ENCODE measurements around the gene COLEC12.

The COLEC12 gene

DNA sequence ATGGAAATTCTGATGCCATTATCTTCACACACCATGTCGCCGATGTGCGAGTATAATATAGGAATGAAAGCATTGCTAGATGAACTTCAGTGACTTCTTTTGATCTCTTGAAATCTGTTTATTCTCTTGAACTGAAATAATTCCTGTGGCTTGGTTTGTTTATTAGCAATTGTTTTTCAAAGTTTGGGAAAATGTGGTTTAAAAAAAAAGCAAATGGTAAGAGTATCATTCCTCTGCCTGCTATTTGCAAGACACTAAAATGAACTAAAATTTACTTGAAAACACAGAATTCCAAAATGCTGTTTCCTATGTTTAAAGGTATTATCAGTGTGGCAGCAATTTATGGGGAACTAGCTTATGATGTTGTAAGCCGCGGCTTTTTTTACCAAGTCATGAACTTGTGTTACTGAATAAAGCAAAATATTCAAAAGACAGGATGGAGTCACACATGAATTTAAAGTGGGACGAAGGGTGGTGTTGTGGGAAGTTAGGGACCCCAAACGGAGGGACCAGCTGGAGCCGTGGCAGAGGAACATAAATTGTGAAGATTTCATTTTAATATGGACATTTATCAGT lies 96.4 kb downstream of the COLEC12 start:
- TF ChIP-seq ZSCAN16 (tag by site-specific recombination; IDR thresholded peaks at IDR 0.05): no peak
- TF ChIP-seq ZNF394 (tag by site-specific recombination; IDR thresholded peaks at IDR 0.05; ENCODE audit: borderline replicate concordance): no peak
- TF ChIP-seq ZNF155 (tag by site-specific recombination; IDR thresholded peaks at IDR 0.05): no peak
- Histone ChIP-seq H3K27ac (ENCODE audit: extremely low read depth, low read depth, low read length) (no peak overlapping the region), H3K36me3 (ENCODE audit: control insufficient read depth in 2 of 2, insufficient read depth in 1 of 2, low read length in 2 of 2) (no peaks in the 10 kb centered on the region), H3K4me1 (ENCODE audit: control insufficient read depth, insufficient read depth, low read length) (peaks cover 5% of the 10 kb centered on the region; the same call in 1 of the 2 replicates), H3K4me3 (ENCODE audit: low read depth, low read length) (no peak overlapping the region), H3K9me3 (ENCODE audit: control insufficient read depth, insufficient read depth, low read depth, low read length) (no peaks in the 10 kb centered on the region)
- CTCF ChIA-PET: interaction anchor here (0.5 kb wide), 1 partner anchor 76 kb away, joined by 3 read pairs; no protein-coding TSS in a partner anchor
- POLR2A ChIA-PET: no interaction called here

DNA sequence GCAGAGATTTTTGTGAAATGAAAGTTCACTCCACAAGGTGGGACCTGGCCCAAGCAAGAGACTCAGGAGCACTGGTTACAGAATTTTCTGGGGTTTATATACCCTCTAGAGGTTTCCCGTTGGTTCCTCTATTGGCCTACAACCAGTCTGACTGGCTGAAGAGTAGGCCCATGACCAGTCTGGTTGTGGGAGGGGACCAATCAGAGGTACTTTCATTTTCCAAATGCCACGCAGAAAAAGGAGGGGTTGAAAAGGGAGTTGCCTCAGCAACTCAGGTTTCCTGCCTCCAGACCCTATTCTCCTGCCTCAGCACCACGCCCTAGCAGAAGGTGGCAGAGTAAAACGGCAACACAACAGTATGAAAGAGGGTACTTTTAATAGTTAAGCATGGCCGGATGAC lies 98.4 kb downstream of the COLEC12 start:
- TF ChIP-seq ZNF76 (tag by site-specific recombination; IDR thresholded peaks at IDR 0.05; ENCODE audit: borderline replicate concordance, low read depth): no peak
- TF ChIP-seq ZNF174 (tag by site-specific recombination; IDR thresholded peaks at IDR 0.05): no peak
- TF ChIP-seq IKZF3 (tag by site-specific recombination; IDR thresholded peaks at IDR 0.05): no peak
- no peak for TF ChIP-seq ZBTB20 (tag by site-specific recombination; IDR thresholded peaks at IDR 0.05)
- no peak for TF ChIP-seq WT1 (tag by site-specific recombination; IDR thresholded peaks at IDR 0.05)
- no peak for TF ChIP-seq ZNF529 (tag by site-specific recombination; IDR thresholded peaks at IDR 0.05; ENCODE audit: insufficient replicate concordance)
- TF ChIP-seq ZNF133 (tag by site-specific recombination; IDR thresholded peaks at IDR 0.05): no peak
- TF ChIP-seq ZNF792 (tag by site-specific recombination; IDR thresholded peaks at IDR 0.05): no peak
- no peak for TF ChIP-seq ZNF768 (tag by site-specific recombination; IDR thresholded peaks at IDR 0.05)
- no peak for TF ChIP-seq ZSCAN16 (tag by site-specific recombination; IDR thresholded peaks at IDR 0.05)
- no peak for TF ChIP-seq ZNF184 (tag by site-specific recombination; IDR thresholded peaks at IDR 0.05)
- TF ChIP-seq ZNF501 (tag by site-specific recombination; IDR thresholded peaks at IDR 0.05): no peak
- H3K9me3 ChIP-seq (ENCODE audit: control insufficient read depth, insufficient read depth, low read depth, low read length): no peaks in the 10 kb centered on the region
- H3K27ac ChIP-seq (ENCODE audit: extremely low read depth, low read depth, low read length): no peak overlapping the region
- ChIA-PET POLR2A (no interaction called here), CTCF (no interaction called here)
- H3K4me1 ChIP-seq (ENCODE audit: control insufficient read depth, insufficient read depth, low read length): peaks cover 5% of the 10 kb centered on the region; the same call in 1 of the 2 replicates
- no peaks in the 10 kb centered on the region for H3K36me3 ChIP-seq (ENCODE audit: control insufficient read depth in 2 of 2, insufficient read depth in 1 of 2, low read length in 2 of 2)
- no peak overlapping the region for H3K4me3 ChIP-seq (ENCODE audit: low read depth, low read length)

DNA sequence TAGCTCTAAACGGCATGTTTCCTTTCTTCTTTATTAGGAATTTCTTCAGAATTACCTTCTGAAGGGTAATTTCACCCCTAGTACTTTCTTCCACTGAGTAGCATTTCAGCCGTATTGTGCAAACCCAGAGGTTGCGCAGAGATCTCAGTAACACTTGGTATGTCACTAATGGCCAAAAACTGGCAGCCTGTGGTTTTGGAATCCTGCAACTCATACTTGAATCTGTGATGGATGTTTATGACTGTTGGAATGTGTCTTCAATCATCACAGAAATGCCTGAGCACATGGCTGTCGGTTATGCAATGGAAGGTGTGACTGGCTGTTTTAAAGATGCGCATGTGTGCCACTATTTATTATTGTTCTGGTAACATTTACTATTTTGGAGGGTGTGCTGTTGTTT lies 100.0 kb downstream of the COLEC12 start:
- Histone ChIP-seq H3K4me1 (ENCODE audit: control insufficient read depth, insufficient read depth, low read length) (peaks cover 14% of the 10 kb centered on the region), H3K9me3 (ENCODE audit: control insufficient read depth, insufficient read depth, low read depth, low read length) (no peaks in the 10 kb centered on the region), H3K4me3 (ENCODE audit: low read depth, low read length) (no peak overlapping the region), H3K36me3 (ENCODE audit: control insufficient read depth in 2 of 2, insufficient read depth in 1 of 2, low read length in 2 of 2) (no peaks in the 10 kb centered on the region), H3K27ac (ENCODE audit: extremely low read depth, low read depth, low read length) (no peak overlapping the region)
- TF ChIP-seq ZSCAN30 (tag by site-specific recombination; IDR thresholded peaks at IDR 0.05) (no peak), ZNF558 (tag by site-specific recombination; IDR thresholded peaks at IDR 0.05) (no peak), KLF10 (tag by site-specific recombination; IDR thresholded peaks at IDR 0.05) (no peak), ZBTB17 (tag by site-specific recombination; IDR thresholded peaks at IDR 0.05) (0 out of 2 replicates have a peak, but pooled peaks have one; percentile 16)
- TF ChIP-seq, protein P1, sequence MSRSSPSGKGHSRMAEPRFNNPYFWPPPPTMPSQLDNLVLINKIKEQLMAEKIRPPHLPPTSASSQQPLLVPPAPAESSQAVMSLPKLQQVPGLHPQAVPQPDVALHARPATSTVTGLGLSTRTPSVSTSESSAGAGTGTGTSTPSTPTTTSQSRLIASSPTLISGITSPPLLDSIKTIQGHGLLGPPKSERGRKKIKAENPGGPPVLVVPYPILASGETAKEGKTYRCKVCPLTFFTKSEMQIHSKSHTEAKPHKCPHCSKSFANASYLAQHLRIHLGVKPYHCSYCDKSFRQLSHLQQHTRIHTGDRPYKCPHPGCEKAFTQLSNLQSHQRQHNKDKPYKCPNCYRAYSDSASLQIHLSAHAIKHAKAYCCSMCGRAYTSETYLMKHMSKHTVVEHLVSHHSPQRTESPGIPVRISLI (tag by site-specific recombination; IDR thresholded peaks at IDR 0.05): no peak
- ChIA-PET POLR2A (no interaction called here), CTCF (no interaction called here)

DNA sequence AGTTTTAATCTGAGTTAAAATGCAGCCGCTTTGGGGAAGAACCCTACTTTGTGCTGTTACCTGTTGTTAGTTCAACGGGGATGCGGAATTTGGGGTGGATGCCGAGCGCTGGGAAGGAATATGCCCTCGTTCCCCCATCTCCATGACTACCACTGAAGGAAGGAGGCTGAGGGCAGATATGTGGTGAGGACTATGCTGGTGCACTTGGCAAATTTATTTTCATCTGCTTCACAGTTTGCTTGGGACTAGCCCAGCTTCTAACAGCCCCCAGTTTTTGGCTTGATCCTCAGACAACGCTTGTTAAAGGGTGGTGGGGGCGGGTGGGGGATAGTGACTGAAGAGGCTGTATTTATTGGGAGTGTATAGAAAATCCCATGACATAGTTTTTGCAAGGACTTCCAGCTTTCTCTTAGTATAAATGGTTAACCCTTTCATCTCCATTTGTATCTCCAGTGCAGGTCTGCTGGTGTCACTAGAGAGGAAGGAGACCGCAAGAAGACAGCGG lies 100.8 kb downstream of the COLEC12 start:
- ChIA-PET POLR2A (no interaction called here), CTCF (no interaction called here)
- no peaks in the 10 kb centered on the region for H3K9me3 ChIP-seq (ENCODE audit: control insufficient read depth, insufficient read depth, low read depth, low read length)
- H3K4me3 ChIP-seq (ENCODE audit: low read depth, low read length): no peak overlapping the region
- H3K36me3 ChIP-seq (ENCODE audit: control insufficient read depth in 2 of 2, insufficient read depth in 1 of 2, low read length in 2 of 2): no peaks in the 10 kb centered on the region
- no peak overlapping the region for H3K27ac ChIP-seq (ENCODE audit: extremely low read depth, low read depth, low read length)
- H3K4me1 ChIP-seq (ENCODE audit: control insufficient read depth, insufficient read depth, low read length): peaks cover 22% of the 10 kb centered on the region
- no peak for TF ChIP-seq KLF1 (tag by site-specific recombination; IDR thresholded peaks at IDR 0.05)
- no peak for TF ChIP-seq ZNF707 (tag by site-specific recombination; IDR thresholded peaks at IDR 0.05)
- no peak for TF ChIP-seq ZNF521 (tag by site-specific recombination; IDR thresholded peaks at IDR 0.05)
- TF ChIP-seq ZNF600 (tag by site-specific recombination; IDR thresholded peaks at IDR 0.05): no peak
- TF ChIP-seq ZIC2 (tag by site-specific recombination; IDR thresholded peaks at IDR 0.05): no peak
- TF ChIP-seq KLF10 (tag by site-specific recombination; IDR thresholded peaks at IDR 0.05): no peak
- TF ChIP-seq ZNF416 (tag by site-specific recombination; IDR thresholded peaks at IDR 0.05): no peak
- TF ChIP-seq SALL2 (tag by site-specific recombination; IDR thresholded peaks at IDR 0.05; ENCODE audit: borderline replicate concordance): no peak
- TF ChIP-seq ZNF155 (tag by site-specific recombination; IDR thresholded peaks at IDR 0.05): no peak
- TF ChIP-seq MEIS1 (CRISPR knock-in tag; IDR thresholded peaks at IDR 0.05; ENCODE audit: borderline replicate concordance): no peak

Data from HEK293 (cell line).